SK-N-SH treated with all-trans-retinoic acid at 6 μM for 48 hours (cell line): ENCODE results near the gene CAVIN1.

Experiments used
- RARB ChIP-seq: fragments of 250-450 bp; sonication (Bioruptor Pico); IDR thresholded peaks from 2 replicates; pipeline ENCODE4 v1.8.0; 2021; ENCODE audit warnings: mild to moderate bottlenecking, moderate library complexity
- TCF4 ChIP-seq: fragments of 250-450 bp; sonication (Bioruptor Pico); IDR thresholded peaks from 2 replicates; pipeline ENCODE4 v1.8.0; 2021; ENCODE audit warnings: mild to moderate bottlenecking, moderate library complexity, borderline replicate concordance
- TOX ChIP-seq: fragments of 250-450 bp; sonication (Bioruptor Pico); IDR thresholded peaks from 2 replicates; pipeline ENCODE4 v1.8.0; 2021; ENCODE audit warnings: mild to moderate bottlenecking, moderate library complexity, borderline replicate concordance
- ZC3H10 ChIP-seq: fragments of 250-450 bp; sonication (Bioruptor Pico); IDR thresholded peaks from 2 replicates; pipeline ENCODE4 v1.5.1; 2021; ENCODE audit warnings: mild to moderate bottlenecking, moderate library complexity
- TF ChIP-seq, protein P1 (sequence below): fragments of 250-450 bp; sonication (Bioruptor Pico); IDR thresholded peaks from 2 replicates; pipeline ENCODE4 v1.8.0; 2020; ENCODE audit warnings: mild to moderate bottlenecking, moderate library complexity, borderline replicate concordance

GRCh38 chr17:42358434-42358833, 64.6 kb downstream of the CAVIN1 start:
- no peak for TF ChIP-seq RARB (CRISPR knock-in tag)
- TF ChIP-seq TOX (CRISPR knock-in tag) = no peak
- TF ChIP-seq, protein P1, sequence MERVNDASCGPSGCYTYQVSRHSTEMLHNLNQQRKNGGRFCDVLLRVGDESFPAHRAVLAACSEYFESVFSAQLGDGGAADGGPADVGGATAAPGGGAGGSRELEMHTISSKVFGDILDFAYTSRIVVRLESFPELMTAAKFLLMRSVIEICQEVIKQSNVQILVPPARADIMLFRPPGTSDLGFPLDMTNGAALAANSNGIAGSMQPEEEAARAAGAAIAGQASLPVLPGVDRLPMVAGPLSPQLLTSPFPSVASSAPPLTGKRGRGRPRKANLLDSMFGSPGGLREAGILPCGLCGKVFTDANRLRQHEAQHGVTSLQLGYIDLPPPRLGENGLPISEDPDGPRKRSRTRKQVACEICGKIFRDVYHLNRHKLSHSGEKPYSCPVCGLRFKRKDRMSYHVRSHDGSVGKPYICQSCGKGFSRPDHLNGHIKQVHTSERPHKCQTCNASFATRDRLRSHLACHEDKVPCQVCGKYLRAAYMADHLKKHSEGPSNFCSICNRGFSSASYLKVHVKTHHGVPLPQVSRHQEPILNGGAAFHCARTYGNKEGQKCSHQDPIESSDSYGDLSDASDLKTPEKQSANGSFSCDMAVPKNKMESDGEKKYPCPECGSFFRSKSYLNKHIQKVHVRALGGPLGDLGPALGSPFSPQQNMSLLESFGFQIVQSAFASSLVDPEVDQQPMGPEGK (CRISPR knock-in tag) = no peak
- no peak for TF ChIP-seq TCF4 (CRISPR knock-in tag)
- no peak for TF ChIP-seq ZC3H10 (CRISPR knock-in tag)
